ENCODE results near the gene TPSG1. TPM values are rescaled to one million over a fixed set of nuclear protein-coding genes. Genes with fewer than 3 reads are reported as not detected.
A peak's percentile ranks its signal among the peaks of the same experiment; 100 is the strongest.

Gene TPSG1
- total and polyA plus RNA-seq, 2 experiments from 2014 or later = not detected

GRCh38 chr16:1196494-1196893 is 28.6 kb downstream of the TPSG1 start:
- in situ Hi-C loops (cut with MboI) = no loop called here
- WGBS, 2 experiments (ENCODE audit: low coverage in 1 of 2, low lambda C conversion rate in 2 of 2, missing lambda C conversion rate in 2 of 2) = 49 to 60% methylated on average over 11 of the region's 11 CpGs
- no peak for DNase-seq

DNA sequence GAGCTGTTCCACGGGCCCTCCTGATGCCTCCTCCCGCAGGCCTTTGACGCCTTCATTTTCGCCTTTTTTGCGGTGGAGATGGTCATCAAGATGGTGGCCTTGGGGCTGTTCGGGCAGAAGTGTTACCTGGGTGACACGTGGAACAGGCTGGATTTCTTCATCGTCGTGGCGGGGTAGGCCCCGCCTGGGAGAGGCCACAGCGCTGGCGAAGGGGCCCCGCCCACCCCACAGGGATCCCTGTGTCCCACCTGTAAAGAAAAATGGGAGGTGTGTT is 29.7 kb downstream of the TPSG1 start:
- H3K79me2 ChIP-seq (ENCODE audit: insufficient read depth) = no peaks in the 10 kb centered on the region
- no peaks in the 10 kb centered on the region for H3K36me3 ChIP-seq (ENCODE audit: low read depth)
- 72 to 74% methylated on average over 8 to 14 of the region's 14 CpGs for WGBS, 2 experiments (ENCODE audit: low coverage in 1 of 2, low lambda C conversion rate in 2 of 2, missing lambda C conversion rate in 2 of 2)
- H3K9me2 ChIP-seq (ENCODE audit: insufficient read depth) = no peaks in the 10 kb centered on the region
- H4K20me1 ChIP-seq (ENCODE audit: insufficient read depth) = no peaks in the 10 kb centered on the region
- DNase-seq = no peak
- no peaks in the 10 kb centered on the region for H3K9me3 ChIP-seq (ENCODE audit: low read depth)
- H3K27me3 ChIP-seq (replicated peaks; ENCODE audit: insufficient read depth) = no peaks in the 10 kb centered on the region
- no peaks in the 10 kb centered on the region for H3K4me1 ChIP-seq (ENCODE audit: insufficient read depth)
- no peak overlapping the region for H3K4me2 ChIP-seq (ENCODE audit: unreplicated experiment)
- H3K9ac ChIP-seq = no peak overlapping the region
- H3K4me3 ChIP-seq = no peak overlapping the region
- no peaks in the 10 kb centered on the region for H3F3A ChIP-seq (ENCODE audit: insufficient read depth)
- H2AFZ ChIP-seq = no peak overlapping the region
- no peak overlapping the region for H3K27ac ChIP-seq
- in situ Hi-C loops (cut with MboI) = no loop called here
- TF ChIP-seq EZH2 (IDR thresholded peaks at IDR 0.05; ENCODE audit: insufficient read depth, poor library complexity, severe bottlenecking) (no peak), EZH2phosphoT487 (IDR thresholded peaks at IDR 0.05; ENCODE audit: insufficient read depth, low read depth) (no peak)

More at GRCh38 chr16:1196494-1196893, 28.6 kb downstream of the TPSG1 start:
- Histone ChIP-seq H3K4me2 (ENCODE audit: unreplicated experiment) (no peak overlapping the region), H4K20me1 (ENCODE audit: insufficient read depth) (no peaks in the 10 kb centered on the region), H3K4me3 (no peak overlapping the region), H3K9me3 (ENCODE audit: low read depth) (no peaks in the 10 kb centered on the region), H3K27me3 (replicated peaks; ENCODE audit: insufficient read depth) (no peaks in the 10 kb centered on the region), H2AFZ (no peak overlapping the region), H3K9ac (no peak overlapping the region), H3K36me3 (ENCODE audit: low read depth) (no peaks in the 10 kb centered on the region), H3K4me1 (ENCODE audit: insufficient read depth) (no peaks in the 10 kb centered on the region), H3K9me2 (ENCODE audit: insufficient read depth) (no peaks in the 10 kb centered on the region), H3F3A (ENCODE audit: insufficient read depth) (no peaks in the 10 kb centered on the region), H3K27ac (no peak overlapping the region), H3K79me2 (ENCODE audit: insufficient read depth) (no peaks in the 10 kb centered on the region)
- TF ChIP-seq EZH2 (IDR thresholded peaks at IDR 0.05; ENCODE audit: insufficient read depth, poor library complexity, severe bottlenecking) = no peak
- no peak for TF ChIP-seq EZH2phosphoT487 (IDR thresholded peaks at IDR 0.05; ENCODE audit: insufficient read depth, low read depth)

DNA sequence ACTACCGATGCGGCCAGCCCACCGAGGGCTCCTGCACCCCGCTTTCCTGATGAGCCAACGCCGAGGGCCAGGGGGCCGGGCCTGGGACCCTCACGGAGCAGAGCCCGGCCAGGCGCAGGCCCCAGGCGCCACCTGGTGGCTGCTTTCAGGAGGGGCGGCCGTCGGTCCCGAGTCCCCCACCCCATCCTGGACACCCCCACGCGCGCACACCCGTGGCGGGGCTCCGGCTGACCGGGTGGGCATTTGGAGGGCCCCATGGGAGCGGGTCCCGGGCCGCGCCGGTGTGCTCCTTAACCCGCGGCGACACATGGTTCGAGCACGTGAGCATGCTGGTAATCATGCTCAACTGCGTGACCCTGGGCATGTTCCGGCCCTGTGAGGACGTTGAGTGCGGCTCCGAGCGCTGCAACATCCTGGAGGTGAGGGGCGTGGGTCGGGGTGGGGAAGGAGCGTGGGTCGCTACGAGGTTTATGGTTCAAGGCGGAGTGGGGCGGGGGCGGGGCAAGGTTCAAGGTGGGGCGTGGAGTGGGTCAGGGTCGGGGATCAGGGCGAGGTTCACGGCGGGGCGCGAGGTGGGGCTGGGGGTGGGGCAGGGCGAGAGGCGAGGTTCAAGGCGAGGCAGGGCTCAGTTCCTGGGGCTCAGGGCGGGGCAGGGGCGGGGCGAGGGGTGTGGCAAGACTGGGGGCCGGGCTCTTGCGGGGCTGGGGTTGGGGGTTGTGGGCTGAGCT is 30.2 kb downstream of the TPSG1 start:
- Histone ChIP-seq H3K9me3 (ENCODE audit: low read depth) (no peaks in the 10 kb centered on the region), H3F3A (ENCODE audit: insufficient read depth) (no peaks in the 10 kb centered on the region), H3K9ac (no peak overlapping the region), H3K4me1 (ENCODE audit: insufficient read depth) (no peaks in the 10 kb centered on the region), H3K27ac (no peak overlapping the region), H3K36me3 (ENCODE audit: low read depth) (no peaks in the 10 kb centered on the region), H3K4me3 (no peak overlapping the region), H3K9me2 (ENCODE audit: insufficient read depth) (no peaks in the 10 kb centered on the region), H4K20me1 (ENCODE audit: insufficient read depth) (no peaks in the 10 kb centered on the region), H2AFZ (no peak overlapping the region), H3K4me2 (ENCODE audit: unreplicated experiment) (no peak overlapping the region), H3K27me3 (replicated peaks; ENCODE audit: insufficient read depth) (no peaks in the 10 kb centered on the region), H3K79me2 (ENCODE audit: insufficient read depth) (no peaks in the 10 kb centered on the region)
- DNase-seq = peak; percentile 28
- 14 to 31% methylated on average over 26 to 56 of the region's 61 CpGs for WGBS, 2 experiments (ENCODE audit: low coverage in 1 of 2, low lambda C conversion rate in 2 of 2, missing lambda C conversion rate in 2 of 2)
- in situ Hi-C loops (cut with MboI) = no loop called here
- TF ChIP-seq EZH2phosphoT487 (IDR thresholded peaks at IDR 0.05; ENCODE audit: insufficient read depth, low read depth) = no peak
- no peak for TF ChIP-seq EZH2 (IDR thresholded peaks at IDR 0.05; ENCODE audit: insufficient read depth, poor library complexity, severe bottlenecking)

- Histone ChIP-seq H2AFZ (no peak overlapping the region), H3K4me2 (ENCODE audit: unreplicated experiment) (no peak overlapping the region), H3K4me1 (ENCODE audit: insufficient read depth) (no peaks in the 10 kb centered on the region), H3K79me2 (ENCODE audit: insufficient read depth) (no peaks in the 10 kb centered on the region), H3K9me2 (ENCODE audit: insufficient read depth) (no peaks in the 10 kb centered on the region), H3K36me3 (ENCODE audit: low read depth) (no peaks in the 10 kb centered on the region), H3K9me3 (ENCODE audit: low read depth) (no peaks in the 10 kb centered on the region), H3K27me3 (replicated peaks; ENCODE audit: insufficient read depth) (no peaks in the 10 kb centered on the region), H3K4me3 (no peak overlapping the region), H3K9ac (no peak overlapping the region), H3K27ac (no peak overlapping the region), H4K20me1 (ENCODE audit: insufficient read depth) (no peaks in the 10 kb centered on the region), H3F3A (ENCODE audit: insufficient read depth) (no peaks in the 10 kb centered on the region)
- no peak for TF ChIP-seq EZH2phosphoT487 (IDR thresholded peaks at IDR 0.05; ENCODE audit: insufficient read depth, low read depth)
- TF ChIP-seq EZH2 (IDR thresholded peaks at IDR 0.05; ENCODE audit: insufficient read depth, poor library complexity, severe bottlenecking) = no peak
- in situ Hi-C loops (cut with MboI) = no loop called here
- WGBS, 2 experiments (ENCODE audit: low coverage in 1 of 2, low lambda C conversion rate in 2 of 2, missing lambda C conversion rate in 2 of 2) = 43 to 46% methylated on average over 22 to 29 of the region's 29 CpGs
- DNase-seq = no peak
Observed at GRCh38 chr16:1193825-1194581, 31.1 kb downstream of the TPSG1 start.

Data from GM23248 (cell line).